ENCODE data around the gene REST.
A peak's percentile ranks its signal among the peaks of the same experiment; 100 is the strongest.

REST gene

GRCh38 chr4:56977321-56978012 lies 69.8 kb downstream of the REST start, which contains the start of gene NOA1:
Gene NOA1, minus strand, starts transcription at chr4:56977606. Its CDS starts 21 bp downstream, at chr4:56977585.
- Mint-ChIP-seq H3K27ac (peak within 1 kb of the TSS; percentile 94 to 100 (median 100)), H3K36me3 (ENCODE audit: low read depth) (peaks cover 18% of the 10 kb centered on the region), H3K27me3 (ENCODE audit: low read depth) (no peaks in the 10 kb centered on the region), H3K4me3 (peak within 1 kb of the TSS; percentile 100), H3K9me3 (peaks cover 6% of the 10 kb centered on the region), H3K4me1 (peaks cover 41% of the 10 kb centered on the region)
- TF ChIP-seq, protein P1, sequence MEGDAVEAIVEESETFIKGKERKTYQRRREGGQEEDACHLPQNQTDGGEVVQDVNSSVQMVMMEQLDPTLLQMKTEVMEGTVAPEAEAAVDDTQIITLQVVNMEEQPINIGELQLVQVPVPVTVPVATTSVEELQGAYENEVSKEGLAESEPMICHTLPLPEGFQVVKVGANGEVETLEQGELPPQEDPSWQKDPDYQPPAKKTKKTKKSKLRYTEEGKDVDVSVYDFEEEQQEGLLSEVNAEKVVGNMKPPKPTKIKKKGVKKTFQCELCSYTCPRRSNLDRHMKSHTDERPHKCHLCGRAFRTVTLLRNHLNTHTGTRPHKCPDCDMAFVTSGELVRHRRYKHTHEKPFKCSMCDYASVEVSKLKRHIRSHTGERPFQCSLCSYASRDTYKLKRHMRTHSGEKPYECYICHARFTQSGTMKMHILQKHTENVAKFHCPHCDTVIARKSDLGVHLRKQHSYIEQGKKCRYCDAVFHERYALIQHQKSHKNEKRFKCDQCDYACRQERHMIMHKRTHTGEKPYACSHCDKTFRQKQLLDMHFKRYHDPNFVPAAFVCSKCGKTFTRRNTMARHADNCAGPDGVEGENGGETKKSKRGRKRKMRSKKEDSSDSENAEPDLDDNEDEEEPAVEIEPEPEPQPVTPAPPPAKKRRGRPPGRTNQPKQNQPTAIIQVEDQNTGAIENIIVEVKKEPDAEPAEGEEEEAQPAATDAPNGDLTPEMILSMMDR (IDR thresholded peaks at IDR 0.05; ENCODE audit: unreplicated experiment in 3 of 3) = no peak

DNA sequence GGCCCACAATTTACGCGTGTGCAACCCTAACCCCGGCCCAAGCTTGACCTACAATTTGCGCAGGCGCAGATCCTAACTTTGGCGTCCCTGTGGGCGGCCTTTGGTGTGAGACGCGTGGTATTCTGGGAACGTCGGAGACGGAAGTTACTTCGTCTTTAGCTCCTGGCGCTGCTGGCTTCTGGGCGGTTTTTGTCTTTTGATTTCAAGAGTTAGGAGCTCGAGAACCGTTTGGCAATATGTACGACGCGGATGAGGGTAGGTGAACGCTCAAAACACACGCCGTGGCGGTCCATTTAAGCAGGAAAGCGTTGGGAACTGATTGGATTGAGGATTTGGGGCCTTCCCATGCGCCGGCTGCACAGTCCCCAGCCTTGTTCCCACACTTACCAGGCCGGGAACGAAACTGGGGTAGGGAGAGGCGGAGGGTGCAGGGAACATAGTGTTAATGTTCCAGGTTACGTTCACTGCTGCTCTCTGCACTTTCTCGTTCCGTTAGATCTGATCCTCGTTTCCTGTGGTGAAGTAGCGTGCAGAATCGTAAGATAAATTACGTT lies 71.1 kb downstream of the REST start, which contains the start of gene POLR2B:
Gene POLR2B (plus strand): TSS at position 147 of the 554 bp plus-strand sequence. CDS start 90 bp downstream, at position 237.
- H3K4me3 Mint-ChIP-seq = peak within 1 kb of the TSS; percentile 100
- H3K27ac Mint-ChIP-seq = peak within 1 kb of the TSS; percentile 94 to 100 (median 100)
- no peaks in the 10 kb centered on the region for H3K27me3 Mint-ChIP-seq (ENCODE audit: low read depth)
- H3K36me3 Mint-ChIP-seq (ENCODE audit: low read depth) = peaks cover 5% of the 10 kb centered on the region
- TF ChIP-seq, protein P1 (IDR thresholded peaks at IDR 0.05; ENCODE audit: unreplicated experiment in 3 of 3) = no peak
- peaks cover 43% of the 10 kb centered on the region for H3K4me1 Mint-ChIP-seq
- H3K9me3 Mint-ChIP-seq = no peaks in the 10 kb centered on the region

DNA sequence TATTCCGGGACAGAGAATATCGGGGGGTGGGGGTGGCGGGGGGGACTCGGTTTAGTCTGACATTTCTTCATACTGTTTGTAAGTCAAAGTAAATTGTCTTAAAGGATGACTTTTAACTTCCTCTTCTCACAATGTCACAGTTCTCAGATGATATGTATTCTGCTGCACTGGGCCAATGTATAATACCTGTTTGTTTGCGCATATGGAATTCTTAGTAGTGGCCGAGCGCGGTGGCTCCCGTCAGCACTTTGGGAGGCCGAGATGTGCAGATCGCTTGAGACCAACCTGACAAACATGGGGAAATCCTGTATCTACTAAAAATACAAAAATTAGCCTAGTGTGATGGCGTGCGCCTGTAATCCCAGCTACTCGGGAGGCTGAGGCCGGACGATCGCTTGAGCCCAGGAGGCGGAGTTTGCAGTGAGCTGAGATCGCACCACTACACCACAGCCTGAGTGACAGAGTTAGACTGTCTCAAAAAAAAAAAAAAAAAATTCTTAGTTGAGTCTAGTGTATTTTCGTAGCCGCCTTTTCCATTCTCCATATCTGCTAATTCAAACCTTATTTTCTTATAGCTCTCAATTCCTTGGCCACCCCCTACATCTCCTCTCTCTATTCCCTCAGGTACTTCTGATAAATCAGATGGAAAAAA lies 71.8 kb downstream of the REST start:
- Mint-ChIP-seq H3K4me3 (peak overlapping the region; percentile 100), H3K4me1 (peaks cover 39% of the 10 kb centered on the region), H3K27me3 (ENCODE audit: low read depth) (no peaks in the 10 kb centered on the region), H3K27ac (peak overlapping the region; percentile 94 to 100 (median 100)), H3K9me3 (no peaks in the 10 kb centered on the region), H3K36me3 (ENCODE audit: low read depth) (peaks cover 6% of the 10 kb centered on the region)
- TF ChIP-seq, protein P1 (IDR thresholded peaks at IDR 0.05; ENCODE audit: unreplicated experiment in 3 of 3) = no peak

- Mint-ChIP-seq H3K9me3 (no peaks in the 10 kb centered on the region), H3K27me3 (ENCODE audit: low read depth) (no peaks in the 10 kb centered on the region), H3K4me1 (peaks cover 34% of the 10 kb centered on the region), H3K4me3 (peak overlapping the region; percentile 45 to 100 (median 49)), H3K36me3 (ENCODE audit: low read depth) (peaks cover 19% of the 10 kb centered on the region), H3K27ac (peak overlapping the region in 1 of 3 experiments; percentile 13)
- TF ChIP-seq, protein P1 (IDR thresholded peaks at IDR 0.05; ENCODE audit: unreplicated experiment in 3 of 3) = no peak
Observed at GRCh38 chr4:56981795-56982201, 74.1 kb downstream of the REST start.

DNA sequence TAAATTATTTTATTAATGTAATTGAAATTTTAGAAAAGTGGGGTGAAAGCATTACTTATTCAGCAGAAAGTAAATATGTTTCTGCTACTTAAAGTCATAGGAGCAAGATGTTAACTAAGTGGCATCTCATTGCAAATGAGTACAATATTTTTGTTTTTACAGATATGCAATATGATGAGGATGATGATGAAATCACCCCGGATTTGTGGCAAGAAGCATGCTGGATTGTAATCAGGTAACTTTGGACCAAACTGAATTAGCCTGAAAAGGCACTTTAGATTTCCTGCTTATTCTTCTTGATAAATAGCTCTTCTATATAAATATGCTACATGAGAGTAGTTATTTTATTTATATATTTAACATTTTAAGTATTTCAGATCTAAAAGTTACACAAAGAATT lies 78.5 kb downstream of the REST start:
- TF ChIP-seq, protein P1 (IDR thresholded peaks at IDR 0.05; ENCODE audit: unreplicated experiment in 3 of 3) = no peak
- H3K36me3 Mint-ChIP-seq (ENCODE audit: low read depth) = peaks cover 57% of the 10 kb centered on the region
- H3K27ac Mint-ChIP-seq = no peak overlapping the region
- no peaks in the 10 kb centered on the region for H3K9me3 Mint-ChIP-seq
- peaks cover 16% of the 10 kb centered on the region for H3K4me1 Mint-ChIP-seq
- H3K27me3 Mint-ChIP-seq (ENCODE audit: low read depth) = no peaks in the 10 kb centered on the region
- H3K4me3 Mint-ChIP-seq = no peak overlapping the region

All from nephron (organoid).